ENCODE measurements around the gene CALML3.

CALML3 gene

GRCh38 chr10:5574642-5575131 is 49.9 kb downstream of the CALML3 start:
- DNase-seq (ENCODE audit: low read depth): no peak
- no peak for TF ChIP-seq CTCF (IDR thresholded peaks at IDR 0.05; ENCODE audit: low read depth, low read length, missing control alignments)
- no peak overlapping the region for H3K4me3 ChIP-seq (ENCODE audit: low read depth, low read length)

GRCh38 chr10:5575144-5575481 is 50.4 kb downstream of the CALML3 start:
- no peak for TF ChIP-seq CTCF (IDR thresholded peaks at IDR 0.05; ENCODE audit: low read depth, low read length, missing control alignments)
- no peak for DNase-seq (ENCODE audit: low read depth)

GRCh38 chr10:5575482-5576153 is 50.9 kb downstream of the CALML3 start:
- DNase-seq (ENCODE audit: low read depth): no peak
- H3K4me3 ChIP-seq (ENCODE audit: low read depth, low read length): no peak overlapping the region
- no peak for TF ChIP-seq CTCF (IDR thresholded peaks at IDR 0.05; ENCODE audit: low read depth, low read length, missing control alignments)

More at GRCh38 chr10:5575144-5575481, 50.4 kb downstream of the CALML3 start:
- no peak overlapping the region for H3K4me3 ChIP-seq (ENCODE audit: low read depth, low read length)

GRCh38 chr10:5576154-5576748 is 51.5 kb downstream of the CALML3 start:
- DNase-seq (ENCODE audit: low read depth): no peak
- TF ChIP-seq CTCF (IDR thresholded peaks at IDR 0.05; ENCODE audit: low read depth, low read length, missing control alignments): no peak
- H3K4me3 ChIP-seq (ENCODE audit: low read depth, low read length): no peak overlapping the region
